GM21786 (cell line): Measurements from ENCODE around the gene NREP.
A peak's percentile ranks its signal among the peaks of the same experiment; 100 is the strongest.
"Not testable (repeated sequence)": the region's sequence is repeated elsewhere in the genome, so short reads cannot be mapped to it uniquely, and the experiment has no call there.

Experiments used
- ATAC-seq: cut with Tn5 transposase; IDR thresholded peaks from one replicate; pipeline ENCODE4 v1.9.1; 2021; ENCODE audit not compliant: unreplicated experiment

The NREP gene

DNA sequence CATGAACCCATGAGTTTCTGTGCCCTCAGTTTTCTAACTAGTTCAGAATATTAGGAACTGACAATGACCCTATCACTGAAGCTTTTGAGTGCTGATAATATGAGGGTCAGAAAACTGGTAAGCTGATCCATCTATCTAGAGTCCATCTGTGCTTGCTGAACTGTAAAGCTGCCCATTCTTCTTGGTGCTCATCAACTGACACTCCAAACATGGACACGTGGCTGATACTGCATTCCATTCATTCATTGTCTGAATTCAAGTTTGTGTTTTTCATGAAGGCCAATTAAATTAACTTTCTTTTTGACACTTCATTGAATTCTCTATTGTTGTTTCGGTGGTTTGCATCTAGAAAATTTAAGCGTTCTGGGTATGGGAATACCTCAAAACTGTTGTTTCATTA lies 17.6 kb downstream of the NREP start:
- no peak for ATAC-seq

DNA sequence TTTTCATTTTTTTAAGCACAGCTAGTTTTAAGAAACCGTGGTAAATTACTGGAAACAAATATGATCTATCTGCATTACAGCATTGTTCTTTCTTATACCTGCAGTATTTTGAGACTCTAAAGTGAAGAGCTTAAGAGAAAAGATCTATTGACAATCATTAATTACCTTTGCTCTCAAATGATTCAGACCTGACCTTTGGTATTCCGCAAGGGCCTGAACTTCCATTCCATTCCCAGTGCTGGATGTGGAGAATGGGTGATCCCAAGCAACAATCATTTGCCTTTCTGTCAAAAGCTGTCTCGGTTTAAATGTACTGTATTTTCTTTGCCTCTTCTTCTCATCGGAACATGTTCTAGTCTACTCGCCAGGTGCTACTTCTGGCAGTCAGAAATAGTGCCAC lies 18.9 kb downstream of the NREP start:
- ATAC-seq: no peak

DNA sequence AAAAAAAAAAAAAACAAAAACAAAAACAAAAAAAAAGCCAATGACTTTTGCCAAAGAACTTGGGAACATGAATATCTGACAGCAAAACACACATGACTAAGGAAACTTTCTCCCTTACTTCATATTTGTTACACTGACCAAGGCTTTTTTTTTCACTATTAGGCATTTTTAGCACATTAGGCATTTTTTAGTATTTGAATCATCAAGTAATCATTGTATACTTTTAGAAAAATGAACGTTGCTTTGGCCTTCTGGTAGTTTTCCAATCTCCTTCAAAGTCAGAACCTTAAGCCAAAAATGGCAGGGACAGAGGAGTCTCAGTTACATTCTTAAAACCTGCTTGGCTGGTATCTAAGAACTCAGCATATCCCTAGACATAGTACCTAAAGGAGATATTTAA lies 19.3 kb downstream of the NREP start:
- no peak for ATAC-seq

DNA sequence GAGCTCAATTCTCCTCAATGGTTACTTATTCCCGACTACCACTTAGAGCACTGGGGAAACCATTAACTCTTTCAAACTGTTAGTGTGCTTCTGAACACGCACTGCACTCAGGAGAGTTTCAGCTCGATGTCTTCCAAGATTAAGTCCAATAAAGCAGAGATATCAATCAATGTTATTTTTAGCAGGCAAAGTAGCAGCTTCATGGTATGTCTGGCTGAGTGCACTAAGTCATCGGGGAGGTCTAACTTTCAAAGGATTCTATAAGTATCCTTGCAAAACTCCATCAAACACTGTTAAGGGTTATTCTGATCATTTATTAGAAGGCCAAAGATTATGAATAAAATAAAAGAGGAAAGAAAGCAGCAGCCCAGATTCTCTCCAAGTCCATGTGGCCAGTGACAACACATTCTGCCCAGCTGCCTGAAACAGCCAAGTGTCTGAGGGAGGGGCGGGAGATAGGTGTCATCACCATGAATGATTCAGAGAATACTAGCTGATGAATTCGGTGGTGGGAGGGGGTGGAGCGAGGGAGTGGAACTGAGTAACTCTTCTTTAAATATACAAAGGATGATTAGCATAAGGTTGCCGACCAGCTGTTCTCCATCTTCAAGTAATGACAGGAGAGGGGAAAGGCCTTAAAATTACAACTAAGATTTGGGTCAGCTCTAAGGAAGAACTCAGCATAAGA lies 21.3 kb downstream of the NREP start:
- no peak for ATAC-seq

DNA sequence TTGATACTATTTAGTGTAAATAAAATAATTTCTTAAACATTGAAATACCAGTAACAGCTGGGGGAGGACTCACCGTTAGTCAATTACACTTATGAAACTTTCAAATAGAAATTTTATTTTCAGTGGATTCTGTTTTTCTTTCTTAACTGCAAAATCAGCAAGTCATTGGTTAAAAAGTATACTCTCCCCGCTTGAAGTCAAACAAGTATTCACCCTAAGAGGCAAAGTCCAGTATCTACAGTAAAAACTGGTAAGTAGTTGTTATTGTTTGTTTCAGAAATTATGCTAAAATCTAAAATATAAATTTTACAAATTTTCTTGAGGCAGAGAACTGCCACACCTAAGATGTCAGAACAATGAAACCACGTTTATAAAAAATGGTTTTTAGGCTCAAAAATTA lies 22.4 kb downstream of the NREP start:
- ATAC-seq: no peak

DNA sequence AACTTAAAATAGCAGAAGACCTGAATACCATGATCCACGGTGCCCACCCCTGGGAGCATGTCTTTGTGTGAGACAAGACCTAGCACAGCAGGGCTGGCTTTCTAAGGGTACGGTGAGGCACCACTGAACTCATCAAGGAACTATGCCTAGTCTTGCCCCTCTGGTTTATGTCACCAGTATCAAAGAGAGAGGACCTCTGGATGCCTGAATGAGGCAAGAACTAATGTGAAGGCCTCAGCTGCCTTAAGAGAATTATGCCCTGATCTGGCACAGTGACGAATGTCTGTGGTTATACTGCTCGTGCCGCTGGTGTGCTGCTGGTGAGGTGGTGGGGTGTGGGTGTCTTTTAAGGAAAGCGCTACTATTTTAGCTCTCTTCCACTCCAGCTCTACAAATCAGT lies 23.0 kb downstream of the NREP start:
- no peak for ATAC-seq

DNA sequence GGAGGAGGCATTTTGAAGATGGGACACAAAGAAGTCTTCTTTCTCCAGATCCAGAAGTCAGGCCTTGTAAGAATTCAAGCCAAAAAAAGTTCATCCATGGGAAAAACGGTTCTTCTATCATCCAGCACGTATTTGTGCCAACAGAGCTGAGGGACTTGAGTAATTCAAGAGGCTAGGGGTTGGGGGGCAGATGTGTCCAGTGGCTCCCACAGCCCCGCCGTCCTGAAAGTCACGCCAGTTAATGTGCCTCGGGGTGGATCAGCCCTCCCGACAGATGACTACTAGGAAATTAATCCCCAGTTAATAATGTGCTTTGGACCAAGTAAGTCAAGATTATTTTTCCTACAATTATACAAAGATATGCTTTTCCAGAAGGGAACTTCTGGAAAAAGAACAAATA lies 23.4 kb downstream of the NREP start:
- ATAC-seq: no peak

DNA sequence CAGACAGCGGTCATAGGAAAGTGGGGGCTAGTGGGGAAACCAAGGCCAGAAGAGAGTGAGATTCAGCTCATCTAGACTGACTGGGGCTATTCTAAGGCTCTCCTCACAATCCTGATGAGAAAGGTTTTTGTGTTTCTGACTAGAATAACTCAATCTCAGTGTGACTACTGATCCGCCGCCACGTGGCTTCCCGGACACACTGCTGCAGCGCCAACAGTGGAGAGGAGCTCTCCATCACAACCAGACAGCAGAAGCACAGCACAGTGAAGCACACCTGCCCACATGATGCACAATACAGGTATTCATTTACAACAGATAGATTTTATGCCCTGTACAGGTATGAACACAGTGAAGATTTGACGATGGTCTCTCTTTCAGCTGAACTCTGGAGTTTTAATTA lies 25.4 kb downstream of the NREP start:
- no peak for ATAC-seq

DNA sequence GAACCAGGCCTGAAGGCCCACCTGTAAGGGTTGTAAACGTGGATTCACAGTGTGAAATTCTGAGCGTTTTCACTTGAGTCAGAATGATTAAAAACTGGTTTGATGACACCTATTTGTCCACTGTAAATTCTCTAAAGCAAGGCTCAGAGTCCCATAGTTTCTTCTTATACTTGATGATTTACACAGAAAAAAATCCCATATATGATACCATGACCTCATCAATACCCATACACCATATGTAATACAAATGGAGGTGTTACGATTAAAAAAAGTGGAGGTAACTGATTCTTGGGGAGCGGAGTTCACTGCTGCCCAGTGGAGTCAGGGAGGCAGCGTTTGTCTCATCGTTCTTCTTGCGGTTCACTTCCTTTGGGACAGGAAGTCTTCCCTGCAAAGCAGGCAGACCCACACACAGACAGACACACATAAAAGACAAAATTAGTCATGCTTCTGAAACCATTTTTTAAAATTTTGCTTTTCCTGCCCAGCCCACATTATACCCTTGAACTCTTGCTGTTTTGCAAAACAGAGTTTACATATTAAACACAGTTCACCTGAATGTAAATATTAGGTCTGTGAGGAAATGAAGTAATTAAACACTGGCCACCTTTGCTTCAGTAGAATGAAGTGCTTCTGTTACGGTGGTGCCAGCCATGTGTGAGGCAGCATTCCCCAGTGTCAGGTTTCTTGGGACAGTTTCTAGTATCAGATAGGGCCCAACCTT lies 26.2 kb downstream of the NREP start:
- no peak for ATAC-seq

DNA sequence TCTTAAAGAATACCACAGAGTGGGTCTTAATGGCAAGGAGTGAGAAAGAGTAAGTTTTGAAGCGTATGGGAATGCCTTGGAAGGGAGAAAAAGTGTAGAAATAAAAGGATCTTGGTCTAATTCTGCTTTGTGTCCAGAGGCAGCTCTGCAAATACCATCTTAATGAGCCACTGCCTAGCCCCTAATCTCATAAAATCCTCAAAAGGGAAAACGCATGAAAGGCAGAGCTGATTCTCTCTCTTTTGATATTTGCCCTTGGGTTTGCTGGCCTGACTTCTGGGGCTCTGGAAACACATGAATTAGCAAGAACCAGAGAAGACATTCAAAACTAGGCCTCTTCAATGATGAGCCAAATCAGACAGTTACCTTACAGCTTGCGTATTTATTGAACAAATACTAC lies 28.1 kb downstream of the NREP start:
- ATAC-seq: no peak

DNA sequence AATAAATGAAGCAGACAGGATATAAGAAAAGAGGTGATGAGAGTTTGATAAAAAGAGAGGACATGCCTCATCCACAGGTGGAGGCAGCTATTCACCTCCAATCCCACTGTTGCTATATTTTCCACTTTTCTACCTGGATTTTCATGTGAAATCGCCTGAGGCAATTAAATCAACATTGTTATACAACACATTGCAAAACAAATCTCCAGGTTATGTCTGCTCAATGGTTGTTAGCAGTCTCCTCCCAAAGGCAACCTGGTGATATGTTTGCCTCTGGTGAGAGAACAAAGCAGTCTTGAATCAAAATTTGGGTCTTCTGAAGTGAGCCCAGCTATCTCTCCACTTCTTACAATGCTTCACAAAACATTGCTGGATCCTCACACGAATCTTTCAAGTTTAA lies 30.0 kb downstream of the NREP start:
- no peak for ATAC-seq

DNA sequence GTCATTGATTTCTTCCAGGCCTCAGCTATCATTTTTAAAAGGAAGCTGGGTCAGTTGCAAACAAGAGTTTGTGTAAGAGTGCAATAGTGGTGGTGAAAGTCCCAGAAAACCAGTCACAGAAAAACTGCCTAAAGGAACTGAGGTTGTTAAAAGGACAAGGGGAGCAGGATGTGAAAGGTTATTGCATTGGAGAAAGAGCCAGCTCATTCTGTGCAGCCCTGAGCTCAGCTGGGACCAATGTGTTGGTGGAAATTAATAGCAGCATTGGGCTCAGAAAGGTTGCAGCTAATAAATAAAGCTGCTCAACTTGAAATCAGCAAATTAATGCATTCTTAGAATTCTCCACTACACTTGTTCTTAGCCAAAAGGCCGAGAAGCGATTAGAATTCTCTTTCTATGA lies 34.9 kb downstream of the NREP start:
- ATAC-seq: no peak

DNA sequence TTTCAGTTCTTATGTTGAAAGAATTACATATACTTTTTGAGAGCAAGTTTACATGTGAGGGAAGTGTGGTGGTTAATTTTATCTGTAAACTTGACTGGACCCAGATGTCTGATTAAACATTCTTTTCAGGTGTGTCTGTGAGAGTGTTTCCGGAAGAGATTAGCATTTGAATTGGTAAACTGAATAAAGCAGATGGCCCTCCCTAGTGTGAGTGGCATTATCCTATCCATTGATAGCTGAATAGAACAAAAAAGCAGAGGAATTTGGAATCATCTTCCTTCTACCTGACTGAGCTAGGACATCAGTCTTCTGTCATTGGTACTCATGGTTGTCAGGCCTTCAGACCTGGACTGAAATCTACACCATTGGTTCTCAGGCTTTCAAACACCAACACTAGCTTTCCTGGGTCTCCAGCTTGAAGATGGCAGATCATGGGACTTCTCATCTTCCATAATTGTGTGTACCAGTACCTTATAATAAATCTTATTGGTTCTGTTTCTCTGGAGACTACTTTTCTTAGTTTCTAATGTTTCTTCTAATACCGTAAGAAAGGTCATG lies 36.6 kb downstream of the NREP start:
- ATAC-seq: no peak

DNA sequence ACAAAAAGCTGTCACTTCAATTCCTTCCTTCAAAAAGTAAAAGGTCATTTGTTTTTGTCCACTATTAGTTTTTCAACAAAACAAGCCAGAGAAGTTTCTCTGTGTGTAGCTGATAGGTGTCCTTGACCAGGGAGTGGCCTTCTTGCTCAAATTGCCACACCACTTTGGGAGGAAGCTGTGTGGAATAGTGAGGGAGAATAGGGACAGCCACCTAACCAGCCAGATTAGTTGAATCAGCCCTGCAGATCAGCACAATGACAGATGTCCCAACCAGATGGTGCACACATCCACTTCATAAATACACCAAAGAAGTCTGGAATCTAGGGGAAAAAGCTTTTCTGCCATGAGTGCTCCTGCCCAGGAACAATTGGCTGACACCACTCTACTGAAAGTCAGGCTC lies 37.2 kb downstream of the NREP start:
- ATAC-seq: no peak

DNA sequence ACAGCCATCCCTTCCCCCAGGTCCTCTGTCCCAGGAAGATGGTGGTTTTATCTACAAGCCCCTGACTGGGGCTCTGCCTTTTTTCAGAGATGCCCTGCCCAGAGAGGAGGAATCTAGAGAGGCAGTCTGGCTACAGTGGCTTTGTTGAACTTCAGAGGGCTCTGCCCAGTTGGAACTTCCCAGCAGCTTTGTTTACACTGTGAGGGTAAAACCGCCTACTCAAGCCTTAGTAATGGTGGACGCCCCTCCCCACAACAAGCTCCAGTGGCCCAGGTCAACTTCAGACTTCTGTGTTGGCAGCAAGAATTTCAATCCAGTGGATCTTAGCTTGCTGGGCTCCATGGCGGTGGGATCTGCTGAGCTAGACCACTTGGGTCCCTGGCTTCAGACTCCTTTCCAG lies 40.2 kb downstream of the NREP start:
- not testable (repeated sequence) for ATAC-seq

DNA sequence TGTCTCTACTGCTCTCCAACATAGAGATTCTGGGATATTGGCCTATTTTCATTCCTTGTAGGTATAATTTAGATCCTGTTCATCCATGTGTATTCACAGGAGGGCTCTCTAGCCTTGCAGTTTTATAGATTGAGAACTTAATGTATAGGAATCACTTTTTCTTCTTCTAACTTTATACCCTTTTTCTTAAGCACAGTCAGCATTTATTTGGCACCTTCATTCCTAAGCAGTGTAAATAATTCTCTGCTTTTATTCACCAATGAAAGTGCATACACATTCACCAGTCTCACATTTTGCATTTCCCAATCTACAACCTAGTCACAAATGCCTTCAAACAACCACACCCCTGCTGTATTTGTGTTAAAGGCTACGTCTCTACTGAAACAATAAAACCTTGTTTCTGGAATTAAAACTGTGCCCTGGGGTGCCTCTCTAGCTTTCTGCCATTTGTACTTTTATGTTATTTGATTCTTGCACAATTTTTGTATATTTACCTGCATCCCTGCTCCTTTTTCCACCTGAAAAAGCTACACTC lies 49.3 kb downstream of the NREP start:
- ATAC-seq: no peak

DNA sequence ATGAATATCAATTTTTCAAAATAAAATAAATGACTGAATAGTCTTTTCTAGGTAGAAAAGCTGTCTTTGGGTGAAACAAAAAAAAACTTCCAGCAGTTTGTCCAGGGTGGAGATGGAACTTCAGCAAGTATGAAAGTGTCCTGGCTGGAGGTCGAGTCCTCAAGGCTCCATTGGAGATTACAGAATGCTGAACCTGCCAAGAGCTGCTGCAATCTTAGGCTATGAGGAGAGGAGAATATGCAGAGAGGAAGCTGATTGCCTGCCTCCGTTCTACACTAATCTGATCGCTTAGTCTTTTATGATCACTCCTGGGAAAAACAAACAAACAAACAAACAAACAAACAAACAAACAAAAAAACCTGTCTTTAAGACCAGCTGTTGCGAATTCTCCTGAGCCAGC lies 50.6 kb downstream of the NREP start:
- ATAC-seq: no peak

DNA sequence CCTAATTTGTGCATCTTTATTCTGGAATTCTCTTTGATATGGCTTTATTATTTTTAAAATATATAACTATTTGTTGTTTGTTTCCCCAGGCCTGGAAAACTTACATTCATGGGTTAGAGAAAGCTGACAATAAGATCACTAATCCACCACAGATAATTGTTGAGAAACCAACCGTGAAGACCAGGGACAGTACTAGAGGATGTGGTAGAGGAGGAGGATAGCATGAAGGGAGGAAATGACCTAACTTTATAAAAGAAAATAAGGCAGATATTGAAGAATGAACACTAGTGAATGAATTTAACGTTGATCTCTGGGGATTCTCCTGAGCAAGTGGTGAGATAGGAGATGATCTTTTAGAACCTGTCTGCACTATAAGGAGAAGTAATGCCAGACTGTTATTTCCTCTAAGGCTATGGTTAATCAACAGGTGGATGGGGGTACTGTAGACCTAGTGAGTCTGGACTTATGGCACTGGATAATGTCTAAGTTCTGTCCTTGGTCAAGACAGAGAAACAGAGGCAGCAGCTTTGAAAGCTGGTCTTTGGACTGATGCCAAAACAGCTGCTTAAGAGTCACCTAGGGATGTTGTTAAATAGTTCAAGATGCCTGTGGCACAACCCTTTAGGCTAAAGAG lies 52.4 kb downstream of the NREP start:
- no peak for ATAC-seq

DNA sequence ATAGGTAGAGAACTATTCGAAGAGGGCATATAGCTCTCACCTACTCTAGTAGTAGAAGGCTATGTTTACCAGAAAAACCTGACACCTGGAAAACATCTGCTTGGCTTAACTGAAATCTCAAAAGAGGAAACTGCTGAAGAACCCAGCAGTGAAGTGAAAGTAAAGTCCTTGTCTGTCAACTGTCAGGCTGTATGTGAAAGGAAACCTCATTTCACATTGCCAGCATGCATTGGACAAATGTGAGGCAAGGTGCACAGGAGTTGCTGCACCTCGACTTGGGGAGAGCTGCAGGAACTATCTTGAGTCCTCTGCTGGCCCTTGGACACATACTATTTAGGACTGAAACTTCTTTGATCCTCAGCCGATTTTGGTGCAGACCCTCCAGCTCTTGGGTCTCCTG lies 53.3 kb downstream of the NREP start:
- ATAC-seq: peak; percentile 98

DNA sequence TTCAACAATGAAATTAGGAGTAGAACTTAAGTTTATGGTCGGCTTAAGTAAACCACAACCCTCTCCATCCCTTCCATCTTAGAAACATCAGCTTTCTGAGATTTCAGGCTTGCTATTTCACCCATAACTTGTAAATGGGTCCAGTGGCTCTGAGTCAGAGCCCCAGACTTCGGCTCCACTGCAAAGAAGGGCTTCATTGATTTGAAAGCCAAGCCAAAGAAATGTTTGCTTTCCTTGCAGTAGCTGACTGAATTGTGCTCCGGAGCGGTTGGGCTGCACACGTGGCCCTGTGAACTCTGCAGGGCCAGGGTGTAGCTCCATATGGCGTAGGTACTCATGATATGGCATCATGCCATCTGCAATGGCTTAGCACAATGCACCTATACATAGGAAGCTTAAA lies 57.0 kb downstream of the NREP start:
- ATAC-seq: no peak

DNA sequence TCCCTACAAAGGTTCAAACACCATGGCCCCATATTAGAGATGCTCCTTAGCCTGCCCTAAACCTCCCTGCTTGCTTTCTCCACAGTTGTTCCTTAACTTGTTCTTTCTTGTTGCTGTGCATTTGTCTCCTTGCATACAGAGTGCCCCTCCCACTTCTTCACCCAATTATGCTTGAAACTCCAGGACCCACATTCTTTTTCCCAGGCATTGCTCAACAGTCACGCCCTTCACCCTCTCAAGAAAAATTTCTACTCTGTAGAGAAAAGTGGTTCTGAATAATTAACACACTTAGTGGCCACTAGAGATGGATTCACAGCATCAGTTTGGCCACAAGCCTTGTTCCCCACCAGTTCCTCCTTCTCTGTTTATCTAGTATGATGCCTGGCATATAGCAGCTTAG lies 57.7 kb downstream of the NREP start:
- no peak for ATAC-seq
